ENCODE results near the gene ZNF768.

DNA sequence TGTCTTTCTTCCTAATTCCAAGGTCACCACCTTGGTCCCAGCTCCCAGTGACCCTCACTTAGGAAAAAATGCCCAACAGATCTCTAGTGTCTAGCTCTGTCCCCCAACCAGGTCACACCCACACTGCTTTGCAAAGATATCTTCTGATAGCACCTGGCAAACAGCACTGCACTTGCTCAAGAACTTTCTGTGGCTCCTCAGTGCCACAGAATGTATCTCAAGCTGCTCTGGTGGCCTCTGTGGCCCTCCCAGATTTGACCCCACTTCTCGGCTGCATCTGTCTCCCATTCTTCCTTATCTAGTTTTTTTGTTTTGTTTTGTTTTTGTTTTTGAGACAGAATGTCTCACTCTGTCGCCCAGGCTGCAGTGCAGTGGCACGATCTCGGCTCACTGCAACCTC, 40.2 kb upstream of the ZNF768 start:
- TF ChIP-seq POLR2A (IDR thresholded peaks at IDR 0.05) (no peak), POLR2AphosphoS5 (IDR thresholded peaks at IDR 0.05) (no peak)
- TF ChIP-seq, protein P1, sequence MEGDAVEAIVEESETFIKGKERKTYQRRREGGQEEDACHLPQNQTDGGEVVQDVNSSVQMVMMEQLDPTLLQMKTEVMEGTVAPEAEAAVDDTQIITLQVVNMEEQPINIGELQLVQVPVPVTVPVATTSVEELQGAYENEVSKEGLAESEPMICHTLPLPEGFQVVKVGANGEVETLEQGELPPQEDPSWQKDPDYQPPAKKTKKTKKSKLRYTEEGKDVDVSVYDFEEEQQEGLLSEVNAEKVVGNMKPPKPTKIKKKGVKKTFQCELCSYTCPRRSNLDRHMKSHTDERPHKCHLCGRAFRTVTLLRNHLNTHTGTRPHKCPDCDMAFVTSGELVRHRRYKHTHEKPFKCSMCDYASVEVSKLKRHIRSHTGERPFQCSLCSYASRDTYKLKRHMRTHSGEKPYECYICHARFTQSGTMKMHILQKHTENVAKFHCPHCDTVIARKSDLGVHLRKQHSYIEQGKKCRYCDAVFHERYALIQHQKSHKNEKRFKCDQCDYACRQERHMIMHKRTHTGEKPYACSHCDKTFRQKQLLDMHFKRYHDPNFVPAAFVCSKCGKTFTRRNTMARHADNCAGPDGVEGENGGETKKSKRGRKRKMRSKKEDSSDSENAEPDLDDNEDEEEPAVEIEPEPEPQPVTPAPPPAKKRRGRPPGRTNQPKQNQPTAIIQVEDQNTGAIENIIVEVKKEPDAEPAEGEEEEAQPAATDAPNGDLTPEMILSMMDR (IDR thresholded peaks at IDR 0.05): no peak
